GM18858 (cell line): ENCODE measurements around the gene ANAPC15.

Experiments
- ATAC-seq: cut with Tn5 transposase; IDR thresholded peaks from one replicate; pipeline ENCODE4 v1.9.1; 2021; ENCODE audit not compliant: unreplicated experiment

The ANAPC15 gene

DNA sequence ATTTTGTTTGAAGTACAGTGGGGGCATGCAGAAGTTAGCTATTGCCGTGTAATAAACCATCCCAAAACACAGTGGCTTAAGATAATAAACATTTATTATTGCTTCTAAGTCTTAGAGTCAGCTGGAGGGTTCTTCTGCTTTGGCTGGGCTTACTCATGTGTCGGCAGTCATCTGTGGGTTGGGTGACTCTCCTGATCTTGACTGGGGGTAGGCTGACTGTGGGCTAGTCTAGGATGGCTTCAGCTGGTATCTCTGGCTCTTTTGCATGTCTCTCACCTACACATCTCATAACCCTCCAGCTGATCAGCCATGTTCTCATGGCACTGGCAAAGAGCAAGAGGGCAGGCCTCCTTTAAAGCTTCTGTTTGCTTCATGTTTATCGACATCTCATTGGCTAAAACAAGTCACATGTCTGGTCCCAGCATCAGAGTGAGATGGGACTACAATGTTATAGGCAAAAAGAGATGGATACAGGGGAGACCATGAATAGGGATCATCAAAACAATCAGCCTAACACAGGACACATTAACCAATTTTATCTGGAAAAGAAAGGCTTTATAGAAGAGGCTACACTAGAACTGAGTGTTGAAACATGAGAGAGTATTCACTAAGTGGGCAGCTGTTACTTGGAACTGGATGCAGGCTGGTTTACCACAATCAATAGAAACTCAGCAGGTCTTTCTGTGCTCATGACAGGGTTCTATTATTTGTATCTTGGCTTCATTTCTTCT is 26.7 kb downstream of the ANAPC15 start:
- no peak for ATAC-seq

DNA sequence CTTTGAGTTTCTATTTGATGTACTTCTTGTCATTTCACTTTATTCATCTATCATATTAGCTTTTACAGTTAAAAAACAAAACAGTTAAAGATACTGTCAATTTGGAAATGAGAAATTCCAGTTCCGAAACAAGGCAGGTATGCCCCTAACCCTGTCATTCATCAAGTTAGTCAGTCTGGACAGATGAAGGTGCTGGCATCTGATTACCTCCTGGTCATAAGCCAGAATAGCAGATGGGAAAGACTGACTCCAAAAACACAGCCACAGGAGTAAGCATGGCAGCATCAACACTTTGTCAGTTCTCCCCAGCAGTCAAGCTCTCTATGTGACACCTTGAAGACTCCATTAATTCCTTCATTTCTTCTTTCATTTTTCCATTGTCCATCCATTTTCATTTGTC is 27.5 kb downstream of the ANAPC15 start:
- ATAC-seq: no peak

DNA sequence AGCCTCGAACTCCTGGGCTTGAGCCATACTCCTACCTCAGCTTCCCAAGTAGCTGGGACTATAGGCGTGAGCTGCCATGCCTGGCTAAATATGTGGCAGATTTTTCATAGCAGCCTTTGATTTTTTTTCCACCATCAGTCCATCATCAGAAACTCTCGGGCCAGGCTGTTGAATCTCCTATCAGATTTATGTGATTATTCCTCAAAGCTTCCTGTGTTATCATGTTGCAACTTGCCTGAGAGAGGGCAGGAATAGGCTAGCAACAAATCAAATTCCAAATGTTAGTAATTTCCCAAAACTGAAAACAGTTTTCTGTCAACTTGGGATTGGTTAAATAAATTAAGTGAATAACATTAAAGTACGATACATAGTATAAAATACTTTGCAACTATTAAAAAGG is 28.4 kb downstream of the ANAPC15 start:
- no peak for ATAC-seq

DNA sequence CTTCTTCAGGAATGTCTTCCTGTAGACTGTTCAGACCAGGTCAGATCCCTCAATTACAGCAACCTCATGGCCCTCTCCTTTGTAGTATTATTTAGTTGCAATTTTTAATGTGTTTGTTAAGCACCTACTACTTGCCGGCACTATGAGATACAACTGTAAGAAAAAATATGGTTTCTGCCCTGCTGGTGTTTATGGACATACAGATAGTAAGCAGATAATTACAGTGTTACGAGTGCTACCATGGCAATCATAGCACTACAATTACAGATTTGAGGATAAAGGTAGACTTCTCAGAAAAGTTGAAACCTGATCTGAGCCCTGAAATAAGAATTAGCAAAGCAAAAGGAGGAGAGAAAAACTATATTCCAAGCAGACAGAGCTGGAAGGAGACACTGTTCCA is 29.1 kb downstream of the ANAPC15 start:
- no peak for ATAC-seq

DNA sequence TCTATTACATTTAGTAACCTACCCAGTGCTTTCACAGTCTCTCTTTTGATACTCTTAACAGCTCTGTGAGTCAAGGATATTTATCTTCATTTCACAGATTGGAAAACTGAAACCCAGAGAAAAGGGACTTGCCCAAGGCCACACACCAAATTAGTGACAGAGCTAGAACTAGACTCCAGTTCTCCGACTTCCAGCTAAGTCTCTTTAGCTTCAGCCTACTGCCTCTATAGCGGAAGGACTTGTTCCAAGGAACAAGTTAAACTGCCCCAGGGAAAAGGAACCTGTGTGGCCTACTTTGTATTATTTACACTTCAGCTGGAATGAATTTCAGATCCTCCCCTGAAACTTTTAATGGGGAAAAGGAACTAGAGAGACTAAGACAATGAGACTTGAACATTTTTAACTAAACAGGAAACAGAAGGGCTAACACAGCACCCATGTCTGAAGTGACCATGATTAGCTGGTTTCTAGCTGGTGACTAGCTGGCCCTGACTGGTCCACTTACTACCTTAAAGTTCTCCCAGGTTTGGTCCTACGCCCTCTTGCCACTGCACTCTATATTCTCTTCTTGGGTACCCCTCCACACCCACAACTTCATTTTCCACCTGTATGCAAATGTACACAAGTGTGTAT is 30.6 kb downstream of the ANAPC15 start:
- no peak for ATAC-seq

DNA sequence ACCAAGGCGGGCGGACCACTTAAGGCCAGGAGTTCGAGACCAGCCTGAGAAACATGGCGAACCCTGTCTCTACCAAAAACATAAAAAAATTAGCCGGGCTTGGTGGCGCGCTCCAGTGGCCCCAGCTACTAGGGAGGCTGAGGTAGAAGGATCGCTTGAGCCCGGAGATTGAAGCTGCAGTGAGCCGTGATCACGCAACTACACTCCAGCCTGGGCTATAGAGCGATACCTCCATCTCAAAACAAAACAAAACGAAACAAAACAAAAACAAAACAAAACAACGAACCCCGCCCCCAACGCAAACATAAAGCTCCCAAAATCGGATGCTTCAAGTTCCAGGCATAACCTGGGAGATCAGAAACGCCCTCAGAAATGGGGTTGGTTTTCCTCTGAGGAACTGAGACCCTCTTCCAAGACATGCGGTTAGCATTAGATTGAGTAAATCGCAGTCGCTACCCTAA is 31.3 kb downstream of the ANAPC15 start:
- no peak for ATAC-seq

DNA sequence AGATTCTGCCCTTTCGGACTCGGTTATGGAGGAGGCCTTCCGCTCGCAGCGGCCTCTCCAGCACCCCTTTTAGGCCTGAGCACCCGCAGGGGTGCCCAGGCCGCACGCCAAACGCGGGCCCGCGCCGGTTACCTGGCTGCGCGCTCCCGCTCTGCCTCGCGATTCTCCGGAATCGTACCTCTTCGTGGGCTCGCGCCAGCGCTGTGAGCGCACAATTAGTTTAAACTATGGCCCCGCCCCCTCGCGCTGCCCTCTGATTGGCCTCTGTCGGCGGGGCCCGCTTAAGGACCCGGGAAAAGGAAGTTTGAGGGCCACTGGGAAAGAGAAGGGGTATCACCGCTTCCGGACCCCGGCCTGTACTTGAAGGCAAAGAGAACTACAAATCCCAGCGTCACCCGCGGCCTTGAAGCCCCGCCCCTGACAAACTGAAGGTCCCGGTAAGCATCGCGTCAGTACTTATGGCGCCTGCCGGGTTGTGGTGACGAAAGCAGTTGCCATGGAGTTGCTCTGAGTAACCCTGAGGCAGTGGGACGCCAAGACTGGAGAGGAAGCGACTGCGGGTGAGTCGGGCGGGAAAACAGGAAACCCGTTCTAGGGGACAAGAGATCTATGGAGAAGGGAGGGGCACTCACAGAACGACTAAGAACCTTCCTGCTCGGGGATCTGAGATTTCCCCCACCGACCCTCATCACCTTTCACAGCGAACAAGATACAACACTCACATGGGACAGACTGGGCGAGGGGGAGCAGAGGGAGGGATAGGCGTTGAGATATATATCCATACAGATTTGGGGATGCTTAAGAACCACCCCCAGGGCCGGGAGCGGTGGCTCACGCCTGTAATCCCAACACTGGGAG is 31.9 kb downstream of the ANAPC15 start, which contains the start of the genes LRRC51 and NUMA1:
Gene LRRC51, plus strand, starts transcription at position 525 of the 858 bp plus-strand sequence. CDS start 8,234 bp downstream, outside the sequence.
Gene NUMA1, minus strand, starts transcription at position 217 of the 858 bp plus-strand sequence. CDS start 44,599 bp downstream, outside the sequence.
- peak; percentile 90 for ATAC-seq

DNA sequence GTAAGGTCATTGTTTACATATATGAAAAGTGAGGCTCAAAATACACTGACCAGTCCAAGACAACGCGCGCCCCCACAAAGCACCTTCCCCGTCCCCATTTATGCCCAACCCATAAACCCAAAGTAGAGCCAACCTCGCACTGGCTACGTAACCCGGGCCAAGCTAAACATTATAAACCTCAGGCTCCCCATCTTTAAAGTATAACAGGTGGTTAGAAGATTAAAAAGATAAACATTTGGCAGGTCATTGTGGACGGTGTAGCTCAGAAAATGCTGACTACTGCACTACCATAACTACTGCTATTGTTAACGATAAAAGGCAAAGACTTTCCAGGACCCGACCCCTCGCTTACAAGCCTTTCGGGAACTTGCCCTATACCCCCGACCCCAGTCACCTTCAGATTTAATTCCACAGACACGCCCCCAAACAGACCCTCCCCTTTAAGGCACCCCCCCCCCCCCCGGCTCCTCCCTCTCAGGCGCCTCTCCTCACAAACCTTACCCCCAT is 32.6 kb downstream of the ANAPC15 start:
- no peak for ATAC-seq

DNA sequence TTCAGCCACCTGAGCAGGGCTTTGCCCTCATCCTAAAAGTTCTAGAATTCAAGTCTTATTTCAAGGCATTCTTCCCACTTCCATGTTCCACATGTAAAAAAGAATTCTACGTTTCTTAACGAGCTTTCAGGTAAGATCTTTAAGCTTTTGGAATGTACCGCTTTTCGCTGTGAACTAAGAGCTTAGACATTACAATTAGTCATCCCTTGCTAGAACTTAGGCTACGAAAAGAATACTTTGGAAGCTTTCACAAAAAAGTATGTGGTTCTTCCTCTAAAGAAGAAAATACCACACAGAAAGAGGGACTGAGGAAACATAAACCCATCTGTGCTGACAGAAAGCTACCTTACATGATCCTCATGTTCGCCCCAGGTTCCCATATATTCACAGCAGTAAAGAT is 34.0 kb downstream of the ANAPC15 start:
- ATAC-seq: no peak

DNA sequence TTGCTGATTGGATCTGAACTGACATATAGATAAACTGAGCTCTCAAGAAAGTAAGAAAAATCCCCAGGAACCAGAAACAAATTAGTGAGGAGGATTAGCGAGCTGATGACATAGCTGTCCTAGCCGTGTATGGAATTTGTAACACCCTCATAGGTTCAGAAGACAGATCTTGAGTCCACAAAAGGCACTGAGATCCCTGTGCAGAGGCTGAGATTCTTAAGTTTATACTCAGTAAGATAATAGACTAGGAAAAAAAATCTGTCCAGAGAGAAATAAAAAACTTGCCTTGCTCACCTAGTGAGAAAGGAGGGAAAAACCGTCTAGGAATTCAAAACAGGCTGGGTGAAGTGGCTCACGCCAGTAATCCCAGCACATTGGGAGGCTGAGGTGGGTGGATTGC is 36.7 kb downstream of the ANAPC15 start:
- no peak for ATAC-seq

DNA sequence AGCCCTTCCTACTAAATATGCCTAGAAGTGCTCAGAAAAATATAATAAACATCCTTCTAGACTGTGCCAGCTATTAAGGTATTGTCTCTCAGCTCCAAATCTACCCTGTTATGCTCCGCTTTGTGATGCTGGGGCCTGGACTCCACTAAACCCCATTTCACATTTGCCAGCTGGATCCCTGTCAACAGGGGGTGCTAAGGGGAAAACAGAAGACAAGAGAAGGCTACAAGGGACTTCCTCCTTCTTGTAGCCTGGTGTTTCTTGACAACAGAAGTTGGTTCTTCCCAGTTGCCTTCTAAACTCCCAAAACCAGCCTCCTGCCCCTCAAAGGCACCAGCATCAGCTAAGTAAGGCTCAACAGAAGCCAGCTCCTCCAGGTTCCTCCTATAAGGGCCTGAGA is 37.4 kb downstream of the ANAPC15 start:
- ATAC-seq: no peak

DNA sequence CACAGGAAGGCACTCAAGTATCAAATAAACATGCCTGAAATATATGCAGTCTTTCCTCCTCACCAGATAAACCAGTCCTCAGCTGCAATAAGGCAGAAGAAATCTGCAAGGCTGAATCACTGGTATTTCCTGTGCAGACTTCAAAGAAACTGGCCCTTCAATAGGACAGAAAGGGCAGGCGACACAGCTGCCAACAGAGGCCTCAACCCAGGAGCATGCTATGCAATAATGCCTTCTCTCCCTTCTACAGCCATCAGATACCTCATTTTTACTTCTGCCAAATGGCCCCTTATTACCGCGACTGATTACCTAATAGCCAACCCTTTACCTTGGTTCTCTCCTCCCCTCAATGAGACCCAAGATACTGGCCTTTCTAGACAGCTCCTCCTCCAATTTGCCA is 40.1 kb downstream of the ANAPC15 start:
- ATAC-seq: no peak

DNA sequence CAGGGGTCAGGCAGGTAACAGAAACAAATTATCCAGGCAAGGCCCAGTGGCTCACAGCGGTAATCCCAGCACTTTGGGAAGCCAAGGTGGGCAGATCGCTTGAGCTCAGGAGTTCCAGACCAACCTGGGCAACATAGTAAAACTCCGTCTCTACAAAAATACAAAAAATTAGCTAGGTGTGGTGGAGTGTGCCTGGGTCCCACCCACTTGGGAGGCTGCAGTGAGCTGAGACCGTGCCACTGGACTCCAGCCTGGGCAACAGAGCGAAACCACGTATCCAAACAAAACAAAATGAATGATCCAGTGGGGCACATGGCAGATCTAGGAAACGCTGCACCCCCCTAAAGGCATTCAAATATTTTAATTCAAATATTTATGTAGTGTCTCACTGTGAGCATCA is 42.0 kb downstream of the ANAPC15 start:
- ATAC-seq: no peak

DNA sequence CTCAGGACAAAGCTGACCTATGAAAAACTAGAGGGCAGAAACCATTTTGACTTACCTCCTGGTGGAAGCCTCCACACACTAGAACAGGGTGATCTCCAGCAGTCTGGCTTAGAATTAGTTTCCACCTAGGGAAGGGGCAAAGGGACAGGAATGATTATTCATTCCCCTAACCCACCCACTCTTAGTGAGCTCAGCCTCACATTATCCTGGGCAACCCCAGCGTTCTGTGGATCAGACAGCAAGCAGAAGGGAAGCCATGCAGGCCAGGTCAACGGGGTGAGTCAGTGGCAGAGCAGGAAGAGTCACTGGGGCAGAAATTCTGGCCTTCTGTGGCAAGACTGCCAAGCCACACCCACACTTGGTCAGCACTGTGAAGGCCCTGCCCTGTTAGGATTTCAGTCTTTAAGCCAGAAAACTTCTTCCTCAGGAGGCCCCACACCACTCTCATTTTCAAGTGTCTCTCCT is 42.7 kb downstream of the ANAPC15 start:
- no peak for ATAC-seq

DNA sequence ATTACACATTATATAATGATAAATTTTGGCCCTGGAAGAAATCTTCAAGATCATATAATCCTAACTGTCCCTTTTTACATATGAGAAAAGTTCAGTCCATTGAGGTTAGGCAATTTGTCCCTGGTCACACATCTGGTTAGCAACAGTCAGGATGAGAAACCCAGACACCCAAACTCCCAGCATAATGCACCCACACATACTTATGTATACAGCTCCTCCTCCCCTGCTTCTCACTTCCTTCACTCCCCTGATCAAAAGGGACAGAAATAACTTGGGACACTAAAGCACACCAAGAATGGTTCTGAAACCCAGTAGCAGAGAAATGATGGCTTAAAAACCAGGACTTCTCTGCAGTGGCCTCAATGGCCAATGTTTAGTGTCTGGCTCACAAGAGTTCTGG is 43.3 kb downstream of the ANAPC15 start:
- no peak for ATAC-seq

DNA sequence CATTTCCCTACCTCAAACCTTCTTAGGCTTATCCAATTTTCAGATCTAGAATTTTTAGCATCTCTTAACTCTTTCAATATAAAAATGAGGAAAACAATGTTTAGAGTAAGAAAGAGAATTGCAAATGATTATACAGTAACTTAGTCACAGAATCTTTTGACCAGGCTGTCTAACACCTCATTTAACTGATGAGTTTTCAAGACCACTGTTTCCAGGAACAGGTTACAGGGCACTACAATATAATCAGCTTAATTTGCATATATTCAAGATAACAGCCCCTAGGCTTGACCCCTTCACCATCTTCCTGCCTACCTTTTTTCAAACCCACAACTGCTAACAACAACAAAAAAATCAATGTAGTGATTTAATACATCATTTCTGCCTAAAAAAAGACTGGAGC is 44.8 kb downstream of the ANAPC15 start:
- ATAC-seq: no peak

DNA sequence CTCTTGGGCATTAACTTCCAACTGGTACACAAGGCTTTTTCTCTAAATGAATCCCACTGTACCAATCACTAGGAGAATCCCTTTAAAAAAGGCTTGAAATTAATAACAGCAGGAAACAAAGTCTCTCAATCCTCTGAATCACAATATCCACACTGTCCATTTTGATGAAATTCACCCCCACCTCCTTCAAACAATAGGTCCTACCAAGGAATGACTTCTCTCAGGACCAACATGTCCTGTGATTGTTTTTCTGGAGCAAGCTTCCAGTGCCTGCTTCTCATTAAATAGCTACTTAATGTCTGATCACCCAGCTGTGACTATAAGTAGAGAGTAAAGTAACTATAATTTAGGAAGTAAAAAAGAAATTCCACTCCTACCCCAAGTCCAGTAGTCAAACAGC is 45.2 kb downstream of the ANAPC15 start:
- no peak for ATAC-seq

DNA sequence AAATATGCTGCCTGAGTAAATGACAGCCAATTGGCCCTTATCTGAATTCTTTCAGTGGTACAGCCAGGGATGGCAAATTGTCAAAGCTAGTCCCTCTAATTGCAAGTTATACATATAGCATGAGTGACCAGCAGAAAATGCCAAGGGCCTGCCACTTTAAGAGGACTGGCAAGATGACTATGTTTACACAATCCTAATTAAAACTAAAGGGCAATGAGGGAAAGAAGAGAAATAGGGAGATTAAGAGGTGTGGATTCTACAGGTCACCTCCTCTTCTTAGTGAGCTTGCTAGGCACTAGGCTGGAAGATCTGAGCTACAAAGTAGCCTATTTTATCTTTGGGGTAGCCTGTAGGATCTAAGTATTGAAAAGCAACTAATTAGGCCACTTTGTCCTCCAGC is 45.6 kb downstream of the ANAPC15 start:
- no peak for ATAC-seq

DNA sequence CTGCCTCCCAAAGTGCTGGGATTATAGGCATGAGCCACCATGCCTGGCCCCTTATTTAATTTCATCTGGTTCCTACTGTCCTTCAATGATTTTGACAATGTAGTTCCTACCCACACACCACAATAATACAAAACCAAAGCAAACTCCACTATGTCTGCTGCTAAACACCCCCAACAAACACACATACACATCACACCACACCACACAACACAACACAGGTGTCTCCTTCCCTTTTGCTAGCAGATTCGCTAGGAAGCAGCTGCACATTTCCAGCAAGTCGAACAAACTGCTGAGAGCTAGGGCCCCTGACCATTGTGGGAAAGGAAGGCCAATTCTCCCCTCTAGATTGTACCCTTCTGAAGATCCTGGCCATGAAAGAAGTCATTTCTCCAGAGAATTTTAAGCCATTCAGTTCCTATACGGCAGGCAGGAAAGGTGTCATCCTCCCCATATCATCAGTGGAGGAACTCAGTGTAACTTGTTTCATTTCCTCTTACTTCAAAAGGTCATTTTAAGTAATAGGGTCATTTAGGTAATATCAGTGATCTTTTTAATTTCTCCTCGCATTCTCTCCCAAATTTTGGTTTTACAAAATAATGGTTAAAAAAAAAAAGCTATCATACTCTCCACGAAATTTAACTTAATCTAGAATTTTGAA is 50.6 kb downstream of the ANAPC15 start:
- ATAC-seq: no peak
